B cell (primary cell): ENCODE data around the gene SCGB2B2.

Source experiments
- CTCF ChIP-seq: fragments of 200-600 bp; IDR thresholded peaks from one replicate; pipeline ENCODE4 v1.8.0; 2022; ENCODE audit warnings: antibody characterized with exemption, mild to moderate bottlenecking
- EZH2 ChIP-seq: IDR thresholded peaks from 2 replicates; pipeline ENCODE4 v1.6.1; 2012; ENCODE audit warnings: borderline replicate concordance, low read depth, mild to moderate bottlenecking, moderate library complexity, low read length; ENCODE audit not compliant: insufficient read depth, poor library complexity, severe bottlenecking

GRCh38 chr19:34686455-34686854 lies 9.5 kb upstream of the SCGB2B2 start:
- TF ChIP-seq CTCF = no peak
- no peak for TF ChIP-seq EZH2
